Stimulated activated CD4-positive, alpha-beta T cell treated with anti-CD3 and anti-CD28 coated beads, TNF-alpha, amount 100 ng/mL, for 1 hour (primary cell): ENCODE data around the gene AJUBA.
"Not testable (repeated sequence)": the region's sequence is repeated elsewhere in the genome, so short reads cannot be mapped to it uniquely, and the experiment has no call there.

Experiments
- DNase-seq, 3 donors: peaks; one replicate each; pipeline ENCODE4 v3.0.0-alpha.2; 2020; ENCODE audit warnings: low read depth in 3 of 3, low spot score in 1 of 3

AJUBA gene

DNA sequence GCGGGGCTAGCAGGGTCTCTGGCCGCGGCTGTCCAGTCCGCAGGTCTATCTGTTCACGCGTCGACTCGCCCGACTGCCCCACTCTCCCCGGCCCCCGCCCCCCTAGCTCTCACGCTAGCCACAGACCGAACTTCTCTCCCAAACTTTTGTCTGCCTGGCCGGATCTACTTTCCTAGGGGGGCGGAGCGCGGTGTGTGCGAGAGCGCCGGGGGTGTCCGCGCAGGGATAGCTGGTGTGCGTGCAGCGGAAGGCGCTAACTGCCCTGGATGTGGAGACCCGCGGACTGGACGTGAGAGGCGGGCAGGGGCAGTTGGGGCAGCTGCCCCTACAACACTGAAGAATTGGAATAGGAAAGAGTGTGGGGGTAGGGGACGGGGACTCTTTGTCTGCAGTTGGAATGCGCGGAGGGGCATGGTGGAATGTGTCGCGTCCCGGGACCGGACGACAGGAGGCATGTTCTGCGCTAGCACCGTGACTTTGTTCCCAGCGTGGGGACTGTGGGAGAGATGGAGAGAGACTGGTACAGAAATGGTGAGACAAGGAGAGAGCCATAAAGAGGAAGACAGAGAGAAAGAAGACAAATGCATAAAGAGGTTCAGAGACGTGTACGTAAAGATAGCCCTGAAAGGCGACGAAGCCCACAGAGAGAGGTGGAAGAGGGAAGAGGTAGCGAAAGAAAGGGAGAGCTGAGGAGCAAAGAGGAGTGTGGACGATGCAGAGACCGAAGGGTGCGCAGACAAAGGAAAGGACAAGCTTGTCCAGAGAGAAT is at the start of gene AJUBA:
TSS of gene AJUBA (minus strand) at position 75 of the 769 bp plus-strand sequence. CDS start 285 bp downstream, outside the sequence.
- DNase-seq, result peak; percentile 40 to 65 (median 46)

DNA sequence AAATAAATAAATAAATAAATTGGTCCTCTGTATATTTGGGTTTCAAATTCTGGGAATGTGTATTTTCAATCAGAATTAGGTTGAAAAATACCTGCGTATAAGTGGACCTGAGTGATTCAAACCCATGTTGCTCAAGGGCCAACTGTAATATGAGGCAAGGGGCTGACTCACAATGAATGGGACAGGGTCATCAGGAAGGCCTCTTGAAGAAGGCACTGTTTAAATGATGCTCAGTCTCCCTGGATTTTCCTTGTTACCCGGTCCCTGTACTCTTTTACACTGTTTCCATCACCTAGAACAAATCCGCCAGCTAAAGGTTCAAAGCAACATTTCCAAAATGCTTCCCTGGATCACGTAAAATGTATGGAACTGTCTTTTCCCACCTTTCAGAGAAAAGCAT is 48.6 kb upstream of the AJUBA start:
- no peak for DNase-seq

DNA sequence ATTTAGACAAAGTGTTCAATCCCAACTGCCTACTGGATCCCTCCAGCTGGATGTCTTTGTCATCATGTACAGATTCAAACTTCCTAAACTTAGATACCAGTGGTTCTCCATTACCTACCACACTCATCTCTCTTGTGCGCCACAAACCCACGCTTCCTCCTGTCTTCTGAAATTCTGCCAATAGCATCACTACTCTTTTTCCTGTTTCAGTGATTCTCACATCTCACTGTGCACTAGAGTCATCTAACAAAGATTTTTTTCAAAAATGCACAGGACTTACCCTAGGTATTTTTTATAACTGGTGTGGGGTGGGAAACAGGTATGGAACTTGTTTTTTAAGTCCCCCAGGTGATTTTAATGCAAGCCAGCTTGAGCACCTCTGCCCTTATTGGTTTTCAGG is 46.4 kb upstream of the AJUBA start:
- DNase-seq, result no peak

DNA sequence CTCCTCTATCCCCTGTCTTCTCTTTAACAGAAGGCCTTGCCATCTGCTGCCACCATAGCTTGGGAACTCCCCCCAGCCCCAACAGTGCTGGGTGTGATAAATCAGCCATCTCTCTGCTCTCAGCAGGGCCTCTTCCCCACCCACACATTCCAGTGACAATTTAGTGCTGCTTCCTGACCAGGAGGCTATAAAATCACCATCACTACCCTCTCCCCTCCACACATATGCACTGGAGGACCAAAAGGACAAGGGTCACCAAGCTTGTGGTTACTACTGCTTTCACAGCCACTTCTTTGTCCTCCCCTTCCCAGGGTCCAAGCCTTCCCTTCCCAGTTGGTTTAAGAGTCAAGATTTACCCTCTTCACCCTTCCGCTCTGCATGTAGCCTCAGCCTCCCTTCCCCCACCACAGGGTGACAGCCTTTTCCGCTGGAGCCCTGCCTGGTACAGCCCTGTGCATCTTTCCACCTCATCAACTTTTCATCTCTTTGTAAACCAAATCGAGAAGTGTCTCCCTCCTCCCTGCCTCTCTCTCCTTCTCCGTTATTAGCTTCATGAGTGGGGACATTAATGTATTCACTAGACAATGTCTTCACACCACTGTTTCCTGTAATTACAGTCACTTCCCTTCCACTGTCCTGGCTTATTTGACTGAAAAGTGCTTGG is 42.9 kb upstream of the AJUBA start:
- DNase-seq, result no peak

DNA sequence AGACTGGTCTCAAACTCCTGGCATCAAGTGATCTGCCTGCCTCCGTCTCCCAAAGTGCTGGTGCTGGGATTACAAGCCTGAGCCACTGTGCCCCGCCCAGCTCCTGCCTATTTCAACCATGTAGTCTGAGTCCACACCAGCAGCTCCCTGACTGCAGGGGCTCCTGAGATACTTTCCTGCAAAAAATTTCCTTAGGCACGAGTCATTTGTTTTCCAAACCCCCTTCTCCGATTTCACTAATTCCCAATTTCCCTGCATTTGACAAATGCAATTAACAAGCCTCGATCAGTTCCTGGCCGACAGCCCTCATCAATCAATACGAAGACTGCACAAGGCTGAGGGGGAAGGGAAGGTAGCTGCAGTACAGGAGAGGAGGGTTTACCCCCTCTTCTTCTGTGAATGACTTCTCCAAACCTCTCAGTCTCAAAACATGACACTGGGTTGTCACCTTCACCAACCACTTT is 42.3 kb upstream of the AJUBA start:
- no peak for DNase-seq

DNA sequence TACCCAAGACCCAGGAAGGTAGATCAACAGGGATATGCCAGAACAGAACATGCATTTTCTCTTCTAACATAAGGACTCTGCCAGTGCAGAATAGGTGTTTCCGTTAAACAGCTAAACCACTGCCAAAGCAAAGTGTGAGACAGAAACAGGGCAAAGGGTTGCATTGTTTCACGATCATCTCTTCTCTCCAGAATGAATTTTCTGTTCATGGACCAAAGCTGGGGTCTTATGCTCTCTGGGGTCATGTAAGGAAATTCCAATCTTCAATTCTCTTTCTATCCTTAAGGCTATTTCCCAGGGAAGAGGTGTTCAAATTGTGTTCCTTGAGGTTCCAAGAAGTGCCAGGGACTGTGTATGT is 41.4 kb upstream of the AJUBA start:
- DNase-seq, result no peak

DNA sequence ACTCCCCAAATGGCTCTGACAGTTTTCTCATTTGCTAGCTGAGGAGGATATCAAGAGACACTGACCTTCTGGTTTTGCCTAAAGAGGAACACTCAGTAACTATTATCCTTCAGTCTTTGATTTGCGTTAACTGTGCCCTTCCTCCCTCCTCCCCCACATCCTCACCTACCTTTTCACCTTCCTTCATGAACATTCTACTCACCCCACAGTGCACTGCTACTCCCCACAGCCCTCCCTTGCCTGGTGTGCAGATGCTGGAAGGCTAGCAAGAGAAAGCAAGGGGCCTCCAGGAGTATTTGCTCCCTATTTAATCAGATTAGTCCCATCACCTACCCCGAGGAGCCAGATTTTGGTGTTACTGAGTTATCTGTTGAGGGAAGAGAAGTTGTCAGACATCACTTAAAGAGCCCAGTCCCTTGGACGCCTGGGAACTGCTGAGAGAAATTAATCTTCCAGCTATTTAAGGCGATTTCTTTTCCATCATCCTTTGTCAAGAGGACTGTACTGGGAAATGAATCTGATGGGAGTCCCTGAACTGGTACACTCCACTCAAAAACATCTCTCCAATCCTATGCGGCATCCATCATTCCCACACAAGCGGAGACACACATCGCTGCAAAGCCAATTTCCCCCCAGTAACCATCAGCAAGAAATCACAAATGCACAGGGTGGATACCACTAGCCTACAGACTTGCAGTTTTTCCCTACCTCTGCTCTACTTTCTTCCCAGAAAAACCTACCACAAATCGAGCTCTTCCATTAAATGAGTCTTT is 40.9 kb upstream of the AJUBA start:
- no peak for DNase-seq

DNA sequence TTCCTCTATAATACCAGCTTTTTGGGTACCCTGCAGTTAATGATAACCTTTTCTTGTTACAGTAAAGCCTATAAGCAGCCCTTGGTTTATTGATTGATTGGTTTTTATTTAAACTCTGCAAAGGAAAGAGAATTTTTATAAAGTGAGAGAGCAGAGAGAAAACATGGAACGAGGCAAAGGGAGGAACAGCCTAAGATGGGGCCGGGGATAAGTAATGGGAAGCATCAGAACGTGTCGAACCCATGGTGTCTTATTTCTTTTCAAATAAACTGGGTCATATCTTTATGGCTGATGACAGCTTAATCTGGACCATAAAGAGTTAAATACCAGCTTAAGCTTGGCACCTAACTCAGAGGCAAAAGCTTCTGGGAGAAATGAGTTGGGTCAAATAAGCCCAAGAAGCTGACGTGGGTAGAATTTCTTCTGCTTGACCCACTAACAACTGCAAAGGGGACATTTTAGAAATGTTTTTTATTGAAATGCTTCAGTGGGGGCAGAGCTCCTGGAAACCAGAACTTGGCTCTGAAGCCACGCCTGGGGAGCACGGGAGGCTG is 39.6 kb upstream of the AJUBA start:
- no peak for DNase-seq

DNA sequence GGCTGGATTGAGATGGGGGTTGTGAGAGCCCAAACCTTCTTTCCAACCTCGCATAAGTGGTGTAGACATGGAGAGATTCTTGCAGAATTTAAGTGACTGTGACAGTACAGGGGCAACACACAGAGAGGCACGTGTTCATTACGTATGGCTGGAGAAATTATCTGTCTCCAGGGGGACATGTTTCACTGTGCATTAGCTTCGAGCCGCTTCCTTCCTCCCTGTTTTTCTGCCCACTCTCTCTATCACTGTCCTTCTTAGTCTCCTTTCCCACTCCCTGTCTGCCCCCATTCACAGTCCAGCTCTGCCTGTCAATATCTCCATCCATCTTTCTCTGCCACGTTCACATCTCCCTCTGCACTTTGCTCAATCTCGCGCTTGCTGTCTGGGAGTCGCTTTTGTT is 39.1 kb upstream of the AJUBA start:
- DNase-seq, result no peak

DNA sequence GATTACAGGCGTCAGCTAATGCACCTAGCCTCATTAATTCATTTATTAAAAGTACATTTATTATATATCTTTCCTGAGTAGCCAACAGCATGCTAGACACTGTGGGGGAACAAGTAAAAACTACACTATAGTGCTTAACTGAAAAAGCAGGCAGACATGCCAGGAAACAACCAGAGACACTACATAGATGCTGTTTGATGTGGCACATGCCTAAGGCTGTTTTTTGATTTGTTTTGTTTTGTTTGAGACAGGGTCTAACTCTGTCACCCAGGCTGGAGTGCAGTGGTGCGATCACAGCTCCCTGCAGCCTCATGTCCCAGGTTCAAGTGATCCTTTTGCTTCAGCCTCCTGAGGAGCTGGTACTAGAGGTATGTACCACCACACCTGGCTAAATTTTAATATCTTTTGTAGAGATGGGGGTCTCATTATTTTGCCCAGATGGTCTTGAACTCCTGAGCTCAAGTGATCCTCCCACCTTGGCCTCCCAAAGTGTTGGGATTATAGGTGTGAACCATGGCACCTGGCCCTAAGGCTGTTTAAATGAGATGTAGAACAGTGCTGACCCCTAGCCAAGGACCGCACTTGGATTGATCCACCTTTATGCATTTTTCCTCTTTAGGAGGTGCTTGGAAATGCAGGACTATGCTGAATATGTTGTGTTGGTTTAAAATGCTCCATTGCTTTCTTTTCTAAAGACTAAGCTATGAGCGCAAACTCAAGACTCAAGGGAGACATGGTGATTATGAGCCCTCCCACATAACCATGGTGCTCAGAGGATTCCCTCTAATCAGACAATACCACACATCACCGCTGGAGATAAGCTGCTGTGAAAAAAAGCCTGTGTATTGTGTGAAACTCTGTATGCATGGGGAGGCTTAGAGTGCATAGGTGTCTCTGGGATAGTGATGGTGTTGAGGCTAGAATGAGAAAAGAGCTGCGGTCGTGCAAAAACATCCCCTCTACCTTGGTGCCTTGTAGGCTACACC is 38.1 kb upstream of the AJUBA start:
- no peak for DNase-seq

DNA sequence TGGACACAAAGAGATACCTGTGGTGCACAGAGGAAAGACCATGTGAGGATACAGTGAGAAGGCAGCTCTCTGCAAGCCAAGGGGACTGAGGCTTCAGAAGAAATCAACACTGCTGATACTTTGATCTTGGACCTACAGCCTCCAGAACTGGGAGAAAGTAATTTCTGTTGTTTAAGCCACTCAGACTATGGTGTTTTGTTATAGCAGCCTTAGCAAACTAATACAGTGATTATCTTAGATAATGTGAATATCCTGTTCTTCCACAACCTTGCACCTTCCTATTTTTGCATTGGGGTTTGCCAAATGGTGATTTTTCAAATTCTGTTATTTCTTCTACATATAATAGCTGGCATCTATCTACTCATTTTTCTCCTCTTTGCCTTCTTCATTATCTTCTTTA is 35.8 kb upstream of the AJUBA start:
- no peak for DNase-seq

DNA sequence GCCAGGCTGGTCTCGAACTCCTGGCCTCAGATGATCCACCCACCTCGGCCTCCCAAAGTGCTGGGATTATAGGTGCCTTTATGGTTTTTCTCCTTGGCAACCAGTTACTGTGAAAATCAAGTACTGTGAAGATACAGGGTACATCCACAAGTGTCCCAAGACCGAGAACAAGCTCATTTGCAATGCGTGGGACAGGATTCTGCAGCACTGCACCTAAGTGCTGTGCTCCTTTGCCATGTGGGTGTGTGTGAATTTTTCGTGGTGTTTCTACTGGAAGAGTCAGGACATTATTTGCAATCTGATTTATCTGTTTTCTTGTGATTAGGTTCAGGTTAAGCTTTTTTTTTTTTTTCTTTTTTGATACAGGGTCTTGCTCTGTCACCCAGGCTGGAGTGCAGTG is 34.7 kb upstream of the AJUBA start:
- no peak for DNase-seq

DNA sequence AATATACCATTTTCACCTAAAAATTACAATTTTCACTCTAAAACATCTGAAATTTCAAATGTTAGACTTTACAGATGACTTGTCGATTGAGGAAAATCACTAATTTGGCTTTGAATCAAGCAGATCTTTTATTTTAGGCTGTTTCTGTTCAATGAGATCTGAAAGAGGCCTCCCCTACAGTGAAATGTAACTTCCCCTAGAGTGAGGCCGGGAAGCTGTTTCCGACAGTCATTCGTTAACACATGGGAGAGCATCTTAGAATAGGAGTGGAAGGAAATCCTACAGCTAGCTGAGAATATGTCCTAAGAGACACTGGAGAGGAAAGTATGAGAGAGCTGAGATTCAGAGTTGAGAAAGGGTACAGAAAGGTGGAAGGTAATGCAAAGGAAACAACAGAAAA is 33.3 kb upstream of the AJUBA start:
- DNase-seq, result no peak

DNA sequence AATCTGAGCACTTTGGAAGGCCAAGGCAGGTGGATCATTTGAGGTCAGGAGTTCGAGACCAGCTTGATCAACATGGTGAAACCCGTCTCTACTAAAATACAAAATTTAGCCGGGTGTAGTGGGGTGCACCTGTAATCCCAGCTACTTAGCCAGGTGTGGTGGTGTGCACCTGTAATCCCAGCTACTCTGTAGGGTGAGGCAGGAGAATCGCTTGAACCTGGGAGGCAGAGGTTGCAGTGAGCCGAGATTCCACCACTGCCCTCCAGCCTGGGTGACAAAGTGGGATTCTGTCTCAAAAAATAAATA is 31.4 kb upstream of the AJUBA start:
- not testable (repeated sequence) for DNase-seq

DNA sequence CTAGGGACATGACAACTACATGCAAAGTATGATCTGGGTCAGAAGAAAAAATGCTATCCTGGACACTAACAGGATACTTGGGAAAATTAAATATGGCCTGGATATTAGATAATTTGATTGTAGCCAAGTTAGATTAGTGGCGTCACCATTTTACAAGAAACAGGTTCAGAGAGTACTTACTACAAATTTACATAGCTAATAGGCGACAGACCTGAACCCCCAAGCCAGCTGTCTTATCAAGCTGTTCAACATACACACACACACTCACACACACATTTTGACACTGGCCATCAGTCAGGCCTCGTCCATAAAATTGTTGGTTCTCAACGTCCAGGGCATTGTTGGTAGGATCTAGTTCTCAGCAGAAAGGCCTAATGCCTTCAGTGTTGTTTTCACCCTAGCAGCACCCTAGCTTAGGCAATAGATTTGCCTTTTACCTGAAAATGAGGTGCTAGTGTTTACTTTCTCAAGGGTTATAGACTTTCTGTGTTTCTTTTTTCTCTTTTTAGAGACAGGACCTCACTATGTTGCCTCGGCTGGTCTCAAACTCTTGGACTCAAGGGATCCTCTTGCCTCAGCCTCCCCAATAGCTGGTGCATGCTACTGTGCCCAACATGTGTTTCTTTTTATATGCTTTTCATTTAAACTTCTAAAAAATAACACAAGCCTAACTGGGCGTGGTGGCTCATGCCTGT is 30.9 kb upstream of the AJUBA start:
- no peak for DNase-seq

DNA sequence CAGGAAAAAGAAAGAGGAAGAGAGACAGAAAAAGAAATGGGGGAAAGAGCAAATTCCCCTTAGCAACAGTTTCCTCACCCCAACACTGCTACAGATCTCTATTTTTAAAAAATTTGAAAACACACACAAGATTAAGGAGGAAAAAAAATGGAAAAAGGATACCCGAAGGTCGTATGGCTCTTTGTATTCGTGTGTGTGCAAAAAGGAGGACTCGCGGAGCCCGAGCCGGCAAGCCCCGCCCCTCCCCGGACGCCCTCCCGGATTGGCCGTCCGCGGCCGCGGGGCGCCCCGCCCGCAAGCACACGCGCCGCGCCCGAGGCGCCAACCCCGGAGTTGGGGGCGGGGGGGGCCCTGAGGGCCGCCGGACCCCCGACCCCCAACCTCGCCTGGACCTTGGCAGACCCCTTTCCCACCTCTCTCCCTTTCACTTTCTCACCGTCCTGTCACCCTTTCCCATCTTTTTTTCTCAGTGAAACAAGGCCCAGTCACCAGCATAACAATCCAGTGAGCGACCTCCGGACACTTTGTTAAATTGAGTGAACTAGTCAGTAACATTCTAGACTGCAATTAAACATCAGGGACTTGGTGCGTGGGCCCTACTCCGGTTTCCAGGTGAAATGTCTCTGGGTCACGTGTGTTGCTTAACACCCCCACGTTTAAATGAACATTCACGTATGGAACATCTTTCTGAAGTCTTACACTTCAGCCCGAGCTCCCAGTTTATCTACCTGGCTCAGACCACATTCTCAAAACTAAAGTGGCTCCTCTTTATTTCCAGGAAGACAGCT is 27.8 kb upstream of the AJUBA start, which contains the start of gene C14orf93:
TSS of gene C14orf93 (minus strand) at position 205 of the 788 bp plus-strand sequence. CDS start 11,120 bp downstream, outside the sequence.
- peak; percentile 45 to 73 (median 52) for DNase-seq

DNA sequence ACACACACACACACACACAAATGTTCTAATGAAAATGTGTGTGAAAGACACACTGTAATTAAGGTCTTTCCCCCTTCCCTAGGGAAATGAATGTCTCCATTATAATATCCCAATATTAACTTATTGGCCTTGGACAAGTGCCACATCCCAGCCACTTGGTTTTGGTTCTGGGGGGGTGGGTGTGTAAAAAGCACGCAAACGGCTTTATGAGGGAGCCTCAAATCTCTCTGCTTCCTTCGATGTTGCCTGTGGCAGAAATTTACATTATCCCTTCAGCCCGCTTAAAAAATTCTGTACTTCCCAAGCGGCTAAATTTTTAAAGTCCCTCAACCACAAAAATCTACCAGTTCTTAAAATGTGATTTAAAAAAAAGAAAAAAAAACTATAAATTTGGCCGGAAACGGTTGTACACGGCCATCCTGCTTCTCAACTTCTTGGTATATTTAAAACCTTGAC is 27.2 kb upstream of the AJUBA start:
- no peak for DNase-seq

DNA sequence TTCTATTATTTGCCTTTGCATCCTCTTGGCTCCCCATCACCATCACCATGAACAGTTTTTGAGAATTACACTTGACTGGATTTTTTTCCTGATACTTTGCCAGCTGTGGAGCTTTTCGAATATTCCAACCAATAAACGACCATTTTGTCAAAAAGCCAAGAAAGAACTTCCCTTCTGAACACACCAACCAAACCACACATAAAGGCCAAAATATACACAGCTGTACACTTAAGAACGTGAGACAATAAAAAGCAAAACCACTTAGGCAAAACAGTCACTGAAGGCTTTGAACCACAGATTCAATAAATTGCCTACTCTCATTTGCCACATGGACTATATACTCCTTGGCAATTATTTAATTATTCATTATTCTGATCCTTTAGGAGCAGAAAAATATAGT is 26.5 kb upstream of the AJUBA start:
- DNase-seq, result no peak
